Mucosa of stomach (tissue), 1 donor: ENCODE data around the gene SUCO.
"Not testable (repeated sequence)": the region's sequence is repeated elsewhere in the genome, so short reads cannot be mapped to it uniquely, and the experiment has no call there.

Experiments used
- H3K27me3 ChIP-seq: one replicate; pipeline ENCODE4 v1.7.0; 2013; ENCODE audit warnings: mild to moderate bottlenecking, low read length; ENCODE audit not compliant: control insufficient read depth, insufficient read depth
- H3K36me3 ChIP-seq: one replicate; pipeline ENCODE4 v1.7.0; 2013; ENCODE audit warnings: low read length; ENCODE audit not compliant: control insufficient read depth, insufficient read depth
- H3K4me1 ChIP-seq: one replicate; pipeline ENCODE4 v1.7.0; 2013; ENCODE audit warnings: mild to moderate bottlenecking, low read length; ENCODE audit not compliant: control insufficient read depth, insufficient read depth
- H3K4me3 ChIP-seq: one replicate; pipeline ENCODE4 v1.7.0; 2013; ENCODE audit warnings: low read length
- H3K9ac ChIP-seq: one replicate; pipeline ENCODE4 v1.7.0; 2013; ENCODE audit warnings: mild to moderate bottlenecking, low read length, moderate library complexity
- H3K9me3 ChIP-seq: one replicate; pipeline ENCODE4 v1.7.0; 2013; ENCODE audit warnings: mild to moderate bottlenecking, low read length, moderate library complexity; ENCODE audit not compliant: control insufficient read depth
- donor health status: Pancreatic carcinoma.

Gene SUCO

DNA sequence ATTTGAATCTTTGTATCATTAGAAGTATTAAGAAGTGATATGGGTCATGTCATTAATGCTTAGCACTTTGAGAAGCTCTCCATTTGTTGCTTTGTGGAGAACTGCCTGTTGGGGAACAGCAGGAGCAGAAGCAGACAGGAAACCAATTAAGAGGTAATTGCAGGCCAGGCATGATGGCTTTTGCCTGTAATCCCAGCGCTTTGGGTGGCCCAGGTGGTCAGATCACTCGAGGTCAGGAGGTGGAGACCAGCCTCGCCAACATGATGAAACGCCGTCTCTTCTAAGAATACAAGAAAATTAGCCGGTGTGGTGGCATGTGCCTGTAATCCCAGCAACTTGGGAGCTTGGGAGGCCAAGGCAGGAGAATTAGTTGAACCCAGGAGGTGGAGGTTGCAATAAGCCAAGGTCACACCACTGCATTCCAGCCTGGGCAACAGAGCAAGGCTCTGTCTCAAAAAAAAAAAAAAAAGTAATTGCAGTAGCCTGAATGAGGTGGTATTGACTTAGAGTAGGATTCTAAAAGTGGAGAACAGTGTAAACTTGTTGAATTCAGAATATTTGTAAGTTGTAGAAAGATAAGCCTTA, 68.2 kb downstream of the SUCO start:
- Histone ChIP-seq H3K4me3 (no peak overlapping the region), H3K9ac (no peak overlapping the region), H3K27me3 (no peaks in the 10 kb centered on the region), H3K4me1 (no peaks in the 10 kb centered on the region), H3K9me3 (no peaks in the 10 kb centered on the region), H3K36me3 (no peaks in the 10 kb centered on the region)

DNA sequence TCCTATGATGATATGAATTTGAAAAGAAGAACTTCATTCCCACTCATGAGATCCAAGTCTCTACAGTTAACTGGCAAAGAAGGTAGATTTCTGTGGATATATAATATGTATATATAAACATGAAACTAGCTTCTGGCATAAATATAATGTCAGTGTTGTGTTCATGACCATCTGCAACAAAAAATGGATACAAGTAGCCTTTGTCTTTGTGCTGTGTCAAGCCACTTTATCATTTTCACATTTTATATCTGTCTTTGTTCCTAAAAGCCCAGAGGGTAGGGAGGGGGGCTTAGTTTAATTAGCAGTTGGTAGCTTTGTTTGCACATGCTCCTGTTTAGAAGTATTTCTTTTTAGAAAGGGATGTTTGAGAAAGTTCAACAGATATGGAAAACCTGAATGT, 69.8 kb downstream of the SUCO start:
- no peak overlapping the region for H3K9ac ChIP-seq
- no peaks in the 10 kb centered on the region for H3K4me1 ChIP-seq
- H3K9me3 ChIP-seq, result no peaks in the 10 kb centered on the region
- no peak overlapping the region for H3K4me3 ChIP-seq
- H3K36me3 ChIP-seq, result no peaks in the 10 kb centered on the region
- no peaks in the 10 kb centered on the region for H3K27me3 ChIP-seq

DNA sequence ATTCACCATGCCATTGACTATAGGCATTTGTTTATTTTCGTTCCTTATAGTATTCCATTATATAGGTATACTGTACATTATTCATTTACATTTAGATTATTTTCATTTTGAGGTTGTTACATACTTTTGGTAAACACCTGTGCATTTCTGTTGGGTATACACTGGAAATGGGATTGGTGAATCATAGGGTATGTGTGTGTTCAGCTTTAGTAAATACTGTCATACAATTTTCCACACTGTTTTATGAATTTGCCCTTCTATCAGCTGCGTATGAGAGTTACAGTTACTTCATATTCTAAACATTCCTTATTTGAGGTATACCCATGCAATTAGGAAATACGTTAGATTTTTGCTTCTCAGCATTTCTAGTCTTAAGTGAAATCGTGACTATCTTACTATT, 70.9 kb downstream of the SUCO start:
- H3K27me3 ChIP-seq, result no peaks in the 10 kb centered on the region
- no peaks in the 10 kb centered on the region for H3K36me3 ChIP-seq
- no peak overlapping the region for H3K4me3 ChIP-seq
- H3K4me1 ChIP-seq, result no peaks in the 10 kb centered on the region
- no peak overlapping the region for H3K9ac ChIP-seq
- H3K9me3 ChIP-seq, result no peaks in the 10 kb centered on the region

DNA sequence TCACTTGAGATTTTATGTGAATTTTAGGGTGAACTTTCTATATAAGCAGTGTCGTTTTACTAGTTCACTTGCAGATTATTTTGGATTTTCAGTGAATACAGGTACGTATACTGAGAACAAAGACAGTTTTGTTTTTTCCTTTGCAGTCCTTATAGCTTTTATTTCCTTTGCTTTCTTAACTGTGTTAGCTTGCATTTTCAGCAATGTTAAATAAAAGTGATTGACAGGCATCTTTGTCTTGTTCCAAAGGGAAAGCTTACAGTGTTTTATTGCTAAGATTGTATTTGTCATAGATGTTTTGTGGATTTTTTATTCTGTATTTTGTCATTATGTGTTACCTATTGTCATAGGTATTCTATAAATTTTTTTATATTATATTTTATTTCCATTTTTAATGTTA, 72.7 kb downstream of the SUCO start:
- Histone ChIP-seq H3K9me3 (no peaks in the 10 kb centered on the region), H3K36me3 (no peaks in the 10 kb centered on the region), H3K4me1 (no peaks in the 10 kb centered on the region), H3K4me3 (no peak overlapping the region), H3K9ac (no peak overlapping the region), H3K27me3 (no peaks in the 10 kb centered on the region)

DNA sequence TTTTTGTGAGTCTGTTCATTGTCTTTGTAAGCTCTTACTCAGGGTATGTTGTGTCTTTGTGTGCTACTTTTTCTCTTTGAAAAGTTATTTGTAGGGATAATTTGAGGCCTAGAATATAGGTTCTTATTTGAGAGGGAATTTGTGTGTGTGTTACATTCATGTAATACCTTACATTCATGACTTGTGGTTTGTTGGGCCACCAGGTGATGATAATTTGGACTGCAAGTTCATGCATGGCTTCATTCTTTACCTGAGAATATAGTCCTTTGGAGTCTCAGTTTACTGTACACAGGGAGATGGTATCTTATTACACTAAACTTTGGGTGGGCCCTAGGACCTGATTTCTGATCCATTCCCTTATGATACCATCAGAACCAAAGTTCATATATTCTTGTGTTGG, 74.2 kb downstream of the SUCO start:
- H3K4me1 ChIP-seq, result no peaks in the 10 kb centered on the region
- no peaks in the 10 kb centered on the region for H3K27me3 ChIP-seq
- no peaks in the 10 kb centered on the region for H3K36me3 ChIP-seq
- H3K4me3 ChIP-seq, result no peak overlapping the region
- no peak overlapping the region for H3K9ac ChIP-seq
- H3K9me3 ChIP-seq, result no peaks in the 10 kb centered on the region

GRCh38 chr1:172608098-172608601, 75.2 kb downstream of the SUCO start:
- Histone ChIP-seq H3K36me3 (no peaks in the 10 kb centered on the region), H3K4me3 (no peak overlapping the region), H3K27me3 (no peaks in the 10 kb centered on the region), H3K9me3 (no peaks in the 10 kb centered on the region), H3K9ac (no peak overlapping the region), H3K4me1 (no peaks in the 10 kb centered on the region)

DNA sequence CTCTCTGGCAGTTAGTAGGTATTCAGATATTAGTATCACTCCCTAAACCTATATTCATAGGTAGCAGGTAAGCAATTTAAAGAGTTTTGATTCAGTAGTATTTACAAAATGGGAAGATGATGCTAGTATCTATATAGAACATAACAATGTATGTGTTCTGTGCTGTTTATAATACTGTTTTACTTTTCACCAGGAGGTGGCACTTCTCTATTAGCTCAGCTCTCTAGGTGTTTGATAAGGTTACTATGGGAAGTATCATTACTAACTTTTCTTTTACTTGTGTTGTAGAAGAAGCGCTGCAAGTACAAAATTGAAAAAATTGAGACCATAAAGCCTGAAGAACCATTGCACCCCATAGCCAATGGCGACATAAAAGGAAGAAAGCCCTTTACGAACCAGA, 76.6 kb downstream of the SUCO start:
- Histone ChIP-seq H3K27me3 (no peaks in the 10 kb centered on the region), H3K4me1 (no peaks in the 10 kb centered on the region), H3K9me3 (no peaks in the 10 kb centered on the region), H3K9ac (no peak overlapping the region), H3K4me3 (no peak overlapping the region), H3K36me3 (no peaks in the 10 kb centered on the region)

GRCh38 chr1:172612478-172612877, 79.5 kb downstream of the SUCO start:
- Histone ChIP-seq H3K4me3 (no peak overlapping the region), H3K36me3 (no peaks in the 10 kb centered on the region)

DNA sequence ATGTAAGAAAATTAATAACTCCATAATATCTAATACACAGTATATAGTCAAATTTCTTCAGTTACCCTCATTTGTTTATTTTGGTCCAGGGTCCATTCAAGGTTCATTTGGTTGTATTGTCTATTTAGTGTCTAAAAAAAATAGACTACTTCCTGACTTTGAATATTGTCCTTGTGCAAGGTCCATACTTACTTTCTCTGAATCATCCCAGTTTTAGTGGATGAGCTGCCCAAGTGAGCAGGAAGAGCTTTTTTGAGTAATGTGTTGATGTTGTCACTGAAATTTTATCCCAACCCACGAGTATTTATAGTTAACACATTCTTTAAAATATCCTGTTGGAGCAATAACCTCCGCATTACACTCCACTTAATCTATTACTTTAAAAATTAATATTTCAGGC, 80.3 kb downstream of the SUCO start:
- H3K27me3 ChIP-seq, result no peaks in the 10 kb centered on the region
- no peak overlapping the region for H3K9ac ChIP-seq
- H3K36me3 ChIP-seq, result no peaks in the 10 kb centered on the region
- H3K4me3 ChIP-seq, result no peak overlapping the region
- no peaks in the 10 kb centered on the region for H3K4me1 ChIP-seq
- H3K9me3 ChIP-seq, result no peaks in the 10 kb centered on the region

More at GRCh38 chr1:172612478-172612877, 79.5 kb downstream of the SUCO start:
- Histone ChIP-seq H3K4me1 (no peaks in the 10 kb centered on the region), H3K9me3 (no peaks in the 10 kb centered on the region), H3K9ac (no peak overlapping the region), H3K27me3 (no peaks in the 10 kb centered on the region)

DNA sequence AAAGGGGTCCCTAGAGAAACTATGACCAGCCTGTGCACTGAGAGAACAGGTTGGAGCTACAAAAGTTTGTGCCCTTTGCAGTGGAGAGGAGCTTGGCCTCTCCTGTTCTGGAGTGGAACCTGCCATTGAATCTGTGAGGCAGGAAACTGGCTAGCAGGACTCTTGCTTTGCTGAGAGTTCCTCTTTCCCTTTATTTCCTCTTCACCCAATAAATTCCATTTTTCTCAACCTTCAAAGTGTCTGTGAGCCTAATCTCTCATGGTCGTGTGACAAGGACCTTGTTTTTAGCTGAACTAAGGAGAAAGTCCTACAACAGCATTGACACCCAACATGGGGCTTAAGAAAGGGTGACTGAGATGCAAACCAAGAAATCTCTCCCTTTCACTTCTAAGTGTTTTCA, 83.2 kb downstream of the SUCO start:
- Histone ChIP-seq H3K36me3 (no peaks in the 10 kb centered on the region), H3K9ac (no peak overlapping the region), H3K4me3 (no peak overlapping the region), H3K9me3 (peaks cover 4% of the 10 kb centered on the region), H3K27me3 (no peaks in the 10 kb centered on the region), H3K4me1 (no peaks in the 10 kb centered on the region)

GRCh38 chr1:172616636-172617035, 83.7 kb downstream of the SUCO start:
- Histone ChIP-seq H3K27me3 (no peaks in the 10 kb centered on the region), H3K9me3 (peaks cover 4% of the 10 kb centered on the region), H3K9ac (no peak overlapping the region), H3K36me3 (no peaks in the 10 kb centered on the region), H3K4me3 (no peak overlapping the region), H3K4me1 (no peaks in the 10 kb centered on the region)

- H3K9me3 ChIP-seq, H3K4me3 ChIP-seq, H3K9ac ChIP-seq, H3K36me3 ChIP-seq, H3K27me3 ChIP-seq, H3K4me1 ChIP-seq: not testable (repeated sequence)
Observed at GRCh38 chr1:172620603-172621002, 87.7 kb downstream of the SUCO start.

- Histone ChIP-seq H3K27me3 (no peaks in the 10 kb centered on the region), H3K9me3 (peaks cover 4% of the 10 kb centered on the region), H3K4me3 (no peak overlapping the region), H3K9ac (no peak overlapping the region), H3K4me1 (no peaks in the 10 kb centered on the region), H3K36me3 (no peaks in the 10 kb centered on the region)
Observed at GRCh38 chr1:172622541-172622940, 89.6 kb downstream of the SUCO start.
